Ascending aorta (tissue), 2 donors: ENCODE results near the gene TTC22. TPM values are rescaled to one million over a fixed set of nuclear protein-coding genes. Genes with fewer than 3 reads are reported as not detected.

Experiments used
- DNase-seq, 2 donors: peaks; one replicate each; pipeline ENCODE4 v3.0.0-alpha.2; 2019; ENCODE audit warnings: low spot score in 2 of 2
- H3K27ac ChIP-seq, 2 donors: fragments of 200-600 bp; sonication (generic); one replicate each; pipeline ENCODE4 v1.5.1; 2016 to 2017; ENCODE audit warnings: mild to moderate bottlenecking in 1 of 2
- H3K27me3 ChIP-seq: fragments of 200-600 bp; sonication (generic); one replicate; pipeline ENCODE4 v1.5.1; 2017
- H3K36me3 ChIP-seq, 2 donors: fragments of 200-600 bp; sonication (generic); one replicate each; pipeline ENCODE4 v1.5.1; 2016
- H3K4me1 ChIP-seq, 2 donors: fragments of 200-600 bp; sonication (generic); one replicate each; pipeline ENCODE4 v1.5.1; 2016 to 2017; ENCODE audit warnings: mild to moderate bottlenecking in 1 of 2
- H3K4me3 ChIP-seq, 2 donors: fragments of 200-600 bp; sonication (generic); one replicate each; pipeline ENCODE4 v1.5.1; 2016 to 2017; ENCODE audit warnings: mild to moderate bottlenecking in 1 of 2
- H3K9me3 ChIP-seq, 2 donors: fragments of 200-600 bp; sonication (generic); one replicate each; pipeline ENCODE4 v1.5.1; 2016
- CTCF ChIP-seq, 3 experiments: fragments of 200-600 bp in 2 of 3; fragments of 450-650 bp in 1 of 3; sonication (generic) in 2 of 3; IDR thresholded peaks; one replicate each; pipeline ENCODE4 v1.5.1; 2016 to 2019; ENCODE audit warnings: antibody characterized with exemption in 3 of 3, mild to moderate bottlenecking in 1 of 3, moderate library complexity in 1 of 3
- intact Hi-C: fragments of 100-400 bp; cut with DNase I; formaldehyde crosslinking; loops from one replicate; pipeline ENCODE4 v1.15.1; 2023
- total RNA-seq: library from RNA; depleted of rRNA; stranded (reverse); fragments of >200 nt; gene quantifications from one replicate; pipeline ENCODE4 v1.1.0, GENCODE V29; 2016

The TTC22 gene
- total RNA-seq, 1 donor from 2014 or later = not detected

GRCh38 chr1:54813485-54814125 is 12.5 kb upstream of the TTC22 start:
- peak in 1 of 2 donors; percentile 34 for DNase-seq
- intact Hi-C loops = no loop called here
- H3K27me3 ChIP-seq = no peaks in the 10 kb centered on the region

GRCh38 chr1:54812801-54813484 is 11.8 kb upstream of the TTC22 start:
- intact Hi-C loops = no loop called here
- no peak overlapping the region for H3K4me3 ChIP-seq
- no peaks in the 10 kb centered on the region for H3K27me3 ChIP-seq
- no peaks in the 10 kb centered on the region for H3K9me3 ChIP-seq
- no peak for TF ChIP-seq CTCF (IDR thresholded peaks at IDR 0.05)
- no peaks in the 10 kb centered on the region for H3K36me3 ChIP-seq
- H3K4me1 ChIP-seq = no peaks in the 10 kb centered on the region
- peak in 1 of 2 donors; percentile 39 for DNase-seq
- no peak overlapping the region for H3K27ac ChIP-seq

More at GRCh38 chr1:54813485-54814125, 12.5 kb upstream of the TTC22 start:
- no peaks in the 10 kb centered on the region for H3K36me3 ChIP-seq
- H3K4me3 ChIP-seq = no peak overlapping the region
- no peaks in the 10 kb centered on the region for H3K4me1 ChIP-seq
- H3K9me3 ChIP-seq = no peaks in the 10 kb centered on the region
- no peak for TF ChIP-seq CTCF (IDR thresholded peaks at IDR 0.05)
- no peak overlapping the region for H3K27ac ChIP-seq

GRCh38 chr1:54811739-54812655 is 10.9 kb upstream of the TTC22 start:
- H3K4me3 ChIP-seq = no peak overlapping the region
- no peak overlapping the region for H3K27ac ChIP-seq
- no peaks in the 10 kb centered on the region for H3K27me3 ChIP-seq
- intact Hi-C loops = loop anchor here (2.0 kb wide), 1 partner anchor 741 kb away; no protein-coding TSS in a partner anchor
- TF ChIP-seq CTCF (IDR thresholded peaks at IDR 0.05) = no peak
- no peaks in the 10 kb centered on the region for H3K9me3 ChIP-seq
- H3K4me1 ChIP-seq = no peaks in the 10 kb centered on the region
- H3K36me3 ChIP-seq = no peaks in the 10 kb centered on the region
- DNase-seq = peak in 1 of 2 donors; percentile 52

- H3K27me3 ChIP-seq = no peaks in the 10 kb centered on the region
- no peak for DNase-seq
- H3K9me3 ChIP-seq = no peaks in the 10 kb centered on the region
- H3K4me1 ChIP-seq = no peaks in the 10 kb centered on the region
- no peak overlapping the region for H3K4me3 ChIP-seq
- intact Hi-C loops = loop anchor here (2.0 kb wide), 1 partner anchor 740 kb away; no protein-coding TSS in a partner anchor
- TF ChIP-seq CTCF (IDR thresholded peaks at IDR 0.05) = no peak
- H3K27ac ChIP-seq = no peak overlapping the region
- no peaks in the 10 kb centered on the region for H3K36me3 ChIP-seq
Measured at GRCh38 chr1:54811066-54811465, 9.9 kb upstream of the TTC22 start.

GRCh38 chr1:54810153-54810942 is 9.2 kb upstream of the TTC22 start:
- peak; percentile 61 to 89 (median 79) for TF ChIP-seq CTCF (IDR thresholded peaks at IDR 0.05)
- intact Hi-C loops = loop anchor here (2.0 kb wide), 1 partner anchor 740 kb away; no protein-coding TSS in a partner anchor
- no peaks in the 10 kb centered on the region for H3K27me3 ChIP-seq
- H3K4me3 ChIP-seq = no peak overlapping the region
- no peak overlapping the region for H3K27ac ChIP-seq
- no peaks in the 10 kb centered on the region for H3K36me3 ChIP-seq
- no peaks in the 10 kb centered on the region for H3K4me1 ChIP-seq
- peak in 1 of 2 donors; percentile 69 for DNase-seq
- no peaks in the 10 kb centered on the region for H3K9me3 ChIP-seq
